Dendritic cell treated with granulocyte-macrophage colony-stimulating factor and Interleukin-4, amounts not matched to agents 40 ng/mL and 50 ng/mL, for 4 days (primary cell): ENCODE results near the gene COQ8A.
A peak's percentile ranks its signal among the peaks of the same experiment; 100 is the strongest.

ENCODE experiments used
- H3K27ac Mint-ChIP-seq: one replicate; pipeline ENCODE4 v1.8.0; 2022; ENCODE audit warnings: mild to moderate bottlenecking, mixed read lengths
- H3K27me3 Mint-ChIP-seq: one replicate; pipeline ENCODE4 v1.8.0; 2022; ENCODE audit warnings: mild to moderate bottlenecking, mixed read lengths
- H3K36me3 Mint-ChIP-seq: one replicate; pipeline ENCODE4 v1.8.0; 2022; ENCODE audit warnings: low read depth, mixed read lengths
- H3K4me1 Mint-ChIP-seq: one replicate; pipeline ENCODE4 v1.8.0; 2022; ENCODE audit warnings: low read depth, mixed read lengths
- H3K4me3 Mint-ChIP-seq: one replicate; pipeline ENCODE4 v1.8.0; 2022; ENCODE audit warnings: mild to moderate bottlenecking, moderate library complexity, mixed read lengths
- H3K9me3 Mint-ChIP-seq: one replicate; pipeline ENCODE4 v1.8.0; 2022; ENCODE audit warnings: mixed read lengths
- intact Hi-C: fragments of 100-400 bp; cut with micrococcal nuclease; formaldehyde crosslinking; loops from one replicate; pipeline ENCODE4 v1.15.0; 2022

The COQ8A gene

GRCh38 chr1:226983247-226983991 is 43.3 kb downstream of the COQ8A start:
- peaks cover 96% of the 10 kb centered on the region for H3K36me3 Mint-ChIP-seq
- intact Hi-C loops: no loop called here
- H3K4me1 Mint-ChIP-seq: peaks cover 5% of the 10 kb centered on the region
- H3K9me3 Mint-ChIP-seq: no peaks in the 10 kb centered on the region
- no peaks in the 10 kb centered on the region for H3K27me3 Mint-ChIP-seq
- no peak overlapping the region for H3K4me3 Mint-ChIP-seq
- H3K27ac Mint-ChIP-seq: peak overlapping the region; percentile 33

GRCh38 chr1:226983992-226984364 is 43.9 kb downstream of the COQ8A start:
- H3K36me3 Mint-ChIP-seq: peaks cover 90% of the 10 kb centered on the region
- no peaks in the 10 kb centered on the region for H3K9me3 Mint-ChIP-seq
- intact Hi-C loops: no loop called here
- H3K4me1 Mint-ChIP-seq: peaks cover 11% of the 10 kb centered on the region
- no peak overlapping the region for H3K4me3 Mint-ChIP-seq
- peak overlapping the region; percentile 33 for H3K27ac Mint-ChIP-seq
- no peaks in the 10 kb centered on the region for H3K27me3 Mint-ChIP-seq

- no peak overlapping the region for H3K4me3 Mint-ChIP-seq
- intact Hi-C loops: no loop called here
- H3K36me3 Mint-ChIP-seq: peaks cover 83% of the 10 kb centered on the region
- H3K9me3 Mint-ChIP-seq: no peaks in the 10 kb centered on the region
- H3K27ac Mint-ChIP-seq: peak overlapping the region; percentile 33
- H3K27me3 Mint-ChIP-seq: no peaks in the 10 kb centered on the region
- H3K4me1 Mint-ChIP-seq: peaks cover 18% of the 10 kb centered on the region
Measured at GRCh38 chr1:226984521-226985238, 44.6 kb downstream of the COQ8A start.

GRCh38 chr1:226985239-226985838 is 45.2 kb downstream of the COQ8A start:
- Mint-ChIP-seq H3K4me3 (no peak overlapping the region), H3K27me3 (no peaks in the 10 kb centered on the region), H3K36me3 (peaks cover 76% of the 10 kb centered on the region), H3K9me3 (no peaks in the 10 kb centered on the region), H3K4me1 (peaks cover 24% of the 10 kb centered on the region), H3K27ac (peak overlapping the region; percentile 5)
- intact Hi-C loops: no loop called here

DNA sequence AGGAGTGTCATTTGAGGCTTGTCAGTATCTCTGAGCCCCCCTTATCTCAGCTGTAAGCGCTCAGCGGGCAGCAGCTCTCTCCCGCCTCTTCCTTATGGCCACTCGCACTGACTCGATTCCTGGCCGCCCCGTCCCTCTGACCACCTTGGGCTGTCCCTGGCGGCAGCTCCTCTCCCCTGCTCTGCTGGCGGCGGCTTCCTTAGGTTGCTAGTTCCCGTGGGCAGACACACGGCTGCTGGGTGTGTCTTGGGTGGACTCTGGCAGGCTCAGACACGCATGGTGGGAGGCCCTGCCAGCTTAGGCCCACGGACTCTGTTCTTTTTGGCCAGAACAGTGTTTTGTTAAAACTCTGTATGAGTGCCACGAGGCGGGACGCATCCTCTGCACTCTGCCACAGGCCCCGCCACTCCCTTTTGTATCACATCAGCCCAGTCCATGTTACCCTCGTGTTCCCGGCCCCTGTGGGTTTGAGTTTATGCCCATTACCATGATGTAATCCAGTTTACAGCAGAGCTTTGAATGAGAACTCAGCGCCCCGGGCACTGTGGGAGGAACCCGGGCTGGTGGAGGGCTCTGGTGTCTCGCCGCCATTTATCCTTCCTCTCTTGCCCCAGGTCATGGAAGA is 45.9 kb downstream of the COQ8A start:
- H3K27ac Mint-ChIP-seq: peak overlapping the region; percentile 5
- H3K36me3 Mint-ChIP-seq: peaks cover 70% of the 10 kb centered on the region
- peaks cover 27% of the 10 kb centered on the region for H3K4me1 Mint-ChIP-seq

GRCh38 chr1:226986496-226987178 is 46.5 kb downstream of the COQ8A start:
- intact Hi-C loops: no loop called here
- no peaks in the 10 kb centered on the region for H3K27me3 Mint-ChIP-seq
- no peaks in the 10 kb centered on the region for H3K9me3 Mint-ChIP-seq
- peaks cover 27% of the 10 kb centered on the region for H3K4me1 Mint-ChIP-seq
- H3K4me3 Mint-ChIP-seq: no peak overlapping the region
- H3K27ac Mint-ChIP-seq: no peak overlapping the region
- H3K36me3 Mint-ChIP-seq: peaks cover 64% of the 10 kb centered on the region

More for the DNA sequence above, 45.9 kb downstream of the COQ8A start:
- intact Hi-C loops: no loop called here
- H3K9me3 Mint-ChIP-seq: no peaks in the 10 kb centered on the region
- H3K4me3 Mint-ChIP-seq: no peak overlapping the region
- H3K27me3 Mint-ChIP-seq: no peaks in the 10 kb centered on the region

GRCh38 chr1:226987179-226987536 is 47.1 kb downstream of the COQ8A start:
- Mint-ChIP-seq H3K27ac (no peak overlapping the region), H3K4me1 (peaks cover 27% of the 10 kb centered on the region)
- intact Hi-C loops: no loop called here

DNA sequence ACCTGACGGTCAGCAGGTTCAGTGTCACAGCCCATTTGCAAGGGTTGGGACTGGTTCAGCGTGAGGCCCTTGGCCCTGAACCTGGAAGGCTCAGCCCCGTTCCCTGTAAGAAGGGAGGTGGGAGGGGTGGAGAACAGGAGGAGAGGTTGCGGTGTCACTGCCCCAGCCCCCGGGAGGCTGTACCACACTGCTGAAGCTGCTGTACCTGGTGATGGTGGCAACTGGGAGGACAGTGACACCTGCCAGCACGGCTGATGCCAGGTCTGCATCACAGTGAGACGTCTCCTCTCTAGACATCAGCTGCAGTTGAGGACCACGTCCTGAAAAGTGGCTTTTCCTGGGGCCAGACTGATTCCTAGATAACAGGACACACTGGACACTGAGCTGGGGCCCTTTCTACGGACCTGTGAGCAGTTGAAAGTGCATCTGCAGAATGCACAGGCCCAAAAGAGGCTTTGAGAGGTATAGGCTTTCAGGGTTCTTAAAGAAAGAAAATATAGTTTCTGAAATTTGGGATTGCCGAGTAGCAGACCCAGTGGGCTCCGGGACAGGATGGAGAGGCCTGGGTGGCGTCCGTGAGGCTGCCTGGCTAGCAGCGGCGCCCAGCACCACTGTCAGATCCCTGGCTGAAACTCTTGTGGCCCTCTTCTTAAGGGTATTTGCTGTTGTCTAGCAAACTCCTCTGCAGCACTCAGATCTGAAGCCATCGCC is 47.7 kb downstream of the COQ8A start:
- Mint-ChIP-seq H3K4me1 (peaks cover 27% of the 10 kb centered on the region), H3K9me3 (no peaks in the 10 kb centered on the region), H3K4me3 (no peak overlapping the region), H3K27me3 (no peaks in the 10 kb centered on the region), H3K36me3 (peaks cover 52% of the 10 kb centered on the region), H3K27ac (no peak overlapping the region)
- intact Hi-C loops: no loop called here

More at GRCh38 chr1:226987179-226987536, 47.1 kb downstream of the COQ8A start:
- Mint-ChIP-seq H3K4me3 (no peak overlapping the region), H3K9me3 (no peaks in the 10 kb centered on the region), H3K27me3 (no peaks in the 10 kb centered on the region), H3K36me3 (peaks cover 58% of the 10 kb centered on the region)

DNA sequence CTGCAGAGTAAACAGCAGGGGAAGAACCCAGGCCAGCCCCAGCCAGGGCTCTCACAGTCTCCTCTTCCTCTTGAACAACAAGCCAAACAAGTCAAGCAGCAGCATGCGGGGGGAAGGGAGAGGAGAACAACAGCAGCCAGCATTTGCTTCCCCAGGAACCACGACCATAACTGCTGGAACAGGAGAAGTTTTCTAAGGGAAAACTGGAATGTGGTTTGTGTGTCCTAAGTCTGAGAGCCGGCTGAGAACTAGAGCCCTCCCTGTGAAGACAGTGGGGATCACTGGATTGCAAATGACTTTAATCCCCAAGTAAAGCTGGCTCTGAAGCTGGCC is 48.2 kb downstream of the COQ8A start:
- Mint-ChIP-seq H3K4me1 (peaks cover 27% of the 10 kb centered on the region), H3K9me3 (no peaks in the 10 kb centered on the region), H3K27me3 (no peaks in the 10 kb centered on the region), H3K36me3 (peaks cover 47% of the 10 kb centered on the region), H3K4me3 (no peak overlapping the region), H3K27ac (no peak overlapping the region)
- intact Hi-C loops: no loop called here

GRCh38 chr1:226989085-226989920 is 49.2 kb downstream of the COQ8A start:
- Mint-ChIP-seq H3K27me3 (no peaks in the 10 kb centered on the region), H3K4me1 (peaks cover 27% of the 10 kb centered on the region), H3K9me3 (no peaks in the 10 kb centered on the region), H3K4me3 (no peak overlapping the region), H3K36me3 (peaks cover 37% of the 10 kb centered on the region), H3K27ac (peak overlapping the region; percentile 89)
- intact Hi-C loops: no loop called here

- H3K4me3 Mint-ChIP-seq: no peak overlapping the region
Measured at GRCh38 chr1:226990133-226990716, 50.1 kb downstream of the COQ8A start.

DNA sequence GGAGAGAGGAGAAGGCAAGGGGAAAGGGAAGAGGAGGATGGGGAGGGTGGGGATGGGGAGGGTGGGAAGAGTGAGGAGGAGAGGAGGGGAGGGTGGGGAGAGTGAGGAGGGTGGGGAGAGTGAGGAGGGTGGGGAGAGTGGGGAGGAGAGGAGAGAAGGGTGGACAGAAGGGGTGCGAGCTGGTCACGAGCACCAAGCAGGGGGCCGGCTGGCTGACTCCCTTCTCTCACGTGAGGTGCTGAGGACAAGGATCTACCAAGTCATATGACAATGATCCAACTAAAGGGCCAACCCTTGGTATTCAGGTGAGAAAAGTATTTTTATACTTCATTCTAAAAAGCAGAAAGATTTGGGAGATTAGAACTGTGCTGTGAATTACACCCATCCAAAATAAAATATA is 51.8 kb downstream of the COQ8A start:
- no peaks in the 10 kb centered on the region for H3K9me3 Mint-ChIP-seq
- peaks cover 27% of the 10 kb centered on the region for H3K4me1 Mint-ChIP-seq
- no peak overlapping the region for H3K4me3 Mint-ChIP-seq
- H3K27me3 Mint-ChIP-seq: no peaks in the 10 kb centered on the region
- peaks cover 11% of the 10 kb centered on the region for H3K36me3 Mint-ChIP-seq
- H3K27ac Mint-ChIP-seq: no peak overlapping the region
- intact Hi-C loops: no loop called here

More at GRCh38 chr1:226990133-226990716, 50.1 kb downstream of the COQ8A start:
- Mint-ChIP-seq H3K9me3 (no peaks in the 10 kb centered on the region), H3K27ac (peak overlapping the region; percentile 89), H3K4me1 (peaks cover 27% of the 10 kb centered on the region), H3K27me3 (no peaks in the 10 kb centered on the region), H3K36me3 (peaks cover 28% of the 10 kb centered on the region)
- intact Hi-C loops: no loop called here
